ENCODE results near the gene ATP6V0B.

GRCh38 chr1:43933386-43934100 is 41.2 kb upstream of the ATP6V0B start, which contains the start of gene ARTN:
- TF ChIP-seq EP300 (conservative IDR thresholded peaks at IDR 0.05; ENCODE audit: poor library complexity, severe bottlenecking) (no peak), EZH2 (IDR thresholded peaks at IDR 0.05; ENCODE audit: borderline replicate concordance, insufficient read depth, low read length, poor library complexity, severe bottlenecking) (no peak), CTCF (IDR thresholded peaks at IDR 0.05; ENCODE audit: poor library complexity, severe bottlenecking) (no peak), REST (IDR thresholded peaks at IDR 0.05; ENCODE audit: borderline replicate concordance) (no peak), SMC3 (conservative IDR thresholded peaks at IDR 0.05; ENCODE audit: poor library complexity) (no peak), POLR2AphosphoS5 (IDR thresholded peaks at IDR 0.05) (no peak), MXI1 (conservative IDR thresholded peaks at IDR 0.05; ENCODE audit: poor library complexity, severe bottlenecking) (no peak), TAF1 (IDR thresholded peaks at IDR 0.05; ENCODE audit: low read depth) (no peak), RAD21 (conservative IDR thresholded peaks at IDR 0.05) (no peak)

Data from neural cell (in vitro differentiated cells).